Stimulated activated CD8-positive, alpha-beta memory T cell treated with anti-CD3 and anti-CD28 coated beads, Interleukin-4, amount 100 ng/mL, for 24 hours (primary cell): Measurements from ENCODE around the gene EARS2.
"Not testable (repeated sequence)": the region's sequence is repeated elsewhere in the genome, so short reads cannot be mapped to it uniquely, and the experiment has no call there.

Experiments used
- DNase-seq: peaks from one replicate; pipeline ENCODE4 v3.0.0-alpha.2; 2020; ENCODE audit warnings: low read depth

EARS2 gene

GRCh38 chr16:23556881-23557778 lies at the start of gene EARS2, which contains the start of gene UBFD1:
TSS of gene EARS2 (minus strand) at chr16:23557350. CDS start at chr16:23557343, 7 bp downstream.
TSS of gene UBFD1 (plus strand) at chr16:23557727. CDS start at chr16:23557743, 16 bp downstream.
- peak; percentile 98 for DNase-seq

- DNase-seq: no peak
Measured at GRCh38 chr16:23597003-23597756, 40.0 kb upstream of the EARS2 start.

DNA sequence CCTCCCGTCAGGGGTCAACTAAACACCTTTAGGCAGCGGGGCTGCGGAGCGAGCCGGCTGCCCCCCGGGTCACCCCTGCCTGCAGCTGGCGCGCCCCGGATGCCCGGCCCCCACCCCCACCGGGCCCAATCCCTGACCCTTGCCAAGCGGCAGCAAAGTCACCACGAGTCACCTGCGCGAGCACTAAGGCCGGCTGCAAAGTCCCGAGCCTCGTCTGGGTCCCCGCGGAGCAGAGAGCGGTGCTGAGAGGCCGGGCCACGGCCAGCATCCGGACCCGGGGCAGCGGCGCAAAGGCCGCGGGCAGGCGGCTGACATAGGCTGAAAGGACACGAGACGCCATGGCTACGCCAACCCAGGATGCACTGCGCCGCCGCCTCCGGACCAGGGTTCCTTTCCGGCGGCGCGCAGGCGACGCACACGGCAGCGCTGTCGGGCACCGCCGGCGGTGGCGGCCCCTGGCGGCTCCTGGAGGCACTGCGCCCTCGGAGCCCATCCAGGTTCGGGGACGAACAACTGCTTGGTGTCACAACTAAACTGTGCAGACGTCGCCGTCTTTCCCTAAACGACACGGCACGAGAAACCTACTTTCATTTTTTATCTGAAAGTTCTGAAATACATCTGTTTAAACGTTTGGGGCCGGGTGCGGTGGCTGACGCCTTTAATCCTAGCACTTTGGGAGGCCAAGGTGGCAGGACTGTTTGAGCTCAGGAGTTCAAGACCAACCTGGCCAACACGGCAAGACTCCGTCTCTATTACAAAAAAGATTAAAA lies 39.0 kb upstream of the EARS2 start, which contains the start of gene NDUFAB1:
Gene NDUFAB1 (minus strand): TSS at position 366 of the 770 bp plus-strand sequence. CDS start 26 bp downstream, at position 340.
- peak; percentile 88 for DNase-seq

DNA sequence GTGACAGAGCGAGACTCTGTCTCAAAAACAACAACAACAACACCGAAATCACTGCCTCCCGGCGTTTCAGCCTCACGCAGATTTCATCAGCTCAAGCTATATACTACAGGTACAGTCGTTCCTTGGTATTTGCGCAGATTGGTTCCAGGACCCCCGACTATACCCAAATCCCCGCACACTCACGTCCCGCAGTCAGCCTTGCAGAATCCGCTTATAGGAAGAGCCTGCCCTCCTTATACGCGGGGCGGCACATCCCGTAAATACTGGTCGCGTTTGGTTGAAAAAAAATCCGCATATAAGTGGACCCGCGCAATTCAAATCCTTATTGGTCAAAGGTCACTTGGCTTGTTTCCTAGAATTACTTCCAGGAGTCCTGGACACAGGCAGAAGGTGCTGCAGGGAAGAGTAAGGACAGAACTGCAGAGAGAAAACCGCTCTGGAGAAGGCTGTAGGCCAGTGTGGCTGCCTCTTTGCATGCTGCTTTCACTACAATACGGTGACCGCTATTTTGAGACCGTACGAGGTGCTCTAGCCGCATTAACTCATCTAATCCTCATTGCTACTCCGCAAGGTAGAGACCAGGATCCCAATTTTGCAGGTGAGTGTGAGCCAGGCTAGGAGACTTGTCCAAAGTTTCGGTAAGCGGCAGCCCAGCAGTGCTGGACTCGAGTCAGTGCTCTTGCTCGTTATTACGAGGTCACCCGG lies 38.2 kb upstream of the EARS2 start:
- no peak for DNase-seq

- no peak for DNase-seq
Measured at GRCh38 chr16:23594186-23594585, 37.0 kb upstream of the EARS2 start.

GRCh38 chr16:23590181-23590580 lies 33.0 kb upstream of the EARS2 start:
- no peak for DNase-seq

DNA sequence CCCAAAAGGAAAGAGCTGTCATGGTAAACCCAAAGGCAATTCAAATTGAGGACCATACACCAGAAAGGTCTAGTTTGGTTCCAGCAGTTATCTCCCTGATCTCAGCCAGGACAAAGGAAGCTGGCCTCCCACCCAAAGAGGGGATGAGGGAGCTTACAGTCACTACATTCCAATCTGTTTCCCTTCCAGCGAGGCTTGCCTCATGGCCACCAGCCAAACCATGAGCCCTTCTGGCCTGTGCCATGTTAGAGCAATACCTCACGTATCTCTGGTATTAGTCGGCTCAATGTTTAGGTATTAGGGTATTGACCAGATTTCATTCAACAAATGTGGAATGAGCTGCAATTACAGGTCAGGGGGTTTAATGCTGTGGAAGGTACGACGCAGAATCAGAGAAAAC lies 30.6 kb upstream of the EARS2 start:
- DNase-seq: no peak

DNA sequence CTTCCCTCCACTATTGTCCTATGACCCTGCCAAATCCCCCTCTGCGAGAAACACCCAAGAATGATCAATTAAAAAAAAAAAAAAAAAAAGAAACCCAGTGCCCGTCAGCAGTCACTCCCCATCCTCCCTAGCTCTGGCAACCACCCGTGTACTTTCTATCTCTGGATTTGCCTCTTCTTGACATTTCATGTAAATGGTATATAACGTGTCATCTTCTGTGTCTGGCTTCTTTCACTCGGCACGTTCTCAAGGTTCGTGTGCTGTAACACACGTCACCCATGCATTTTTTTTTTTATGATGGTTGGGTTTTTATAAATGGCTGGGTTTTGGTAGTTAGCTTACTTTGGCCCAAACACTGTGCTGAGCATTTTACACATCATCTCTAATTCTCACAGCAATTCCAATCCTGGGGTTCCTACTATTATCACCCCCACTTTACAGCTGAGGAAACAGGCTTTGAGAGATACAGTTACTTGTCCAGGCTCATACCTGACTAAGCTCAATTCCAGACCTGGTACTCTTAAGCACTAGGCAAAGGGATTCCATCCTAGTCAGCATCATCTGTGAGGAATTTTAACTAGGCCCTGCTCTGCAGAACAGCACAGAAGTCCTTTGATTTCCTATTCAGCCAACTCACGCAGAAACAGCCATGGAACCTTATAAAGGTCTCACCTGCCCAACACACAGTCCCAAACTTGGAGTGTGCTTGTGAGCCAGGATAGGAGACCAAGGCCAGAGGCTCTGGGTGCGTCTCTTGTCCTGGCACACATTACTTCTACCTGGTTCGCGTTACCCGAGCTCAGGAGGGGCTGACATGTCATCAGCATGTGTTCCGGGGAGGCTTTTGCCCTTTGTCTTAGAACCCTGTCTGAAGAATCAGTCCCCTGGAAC lies 27.3 kb upstream of the EARS2 start:
- no peak for DNase-seq

DNA sequence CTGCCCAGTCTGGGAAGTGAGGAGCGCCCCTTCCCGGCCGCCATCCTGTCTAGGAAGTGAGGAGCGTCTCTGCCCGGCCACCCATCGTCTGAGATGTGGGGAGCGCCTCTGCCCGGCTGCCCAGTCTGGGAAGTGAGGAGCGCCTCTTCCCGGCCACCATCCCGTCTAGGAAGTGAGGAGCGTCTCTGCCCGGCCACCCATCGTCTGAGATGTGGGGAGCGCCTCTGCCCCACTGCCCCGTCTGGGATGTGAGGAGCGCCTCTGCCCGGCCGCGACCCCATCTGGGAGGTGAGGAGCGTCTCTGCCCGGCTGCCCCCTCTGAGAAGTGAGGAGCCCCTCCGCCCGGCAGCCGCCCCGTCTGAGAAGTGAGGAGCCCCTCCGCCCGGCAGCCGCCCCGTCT lies 26.1 kb upstream of the EARS2 start:
- DNase-seq: not testable (repeated sequence)

GRCh38 chr16:23581764-23582163 lies 24.6 kb upstream of the EARS2 start:
- DNase-seq: no peak

- no peak for DNase-seq
Measured at GRCh38 chr16:23580391-23580790, 23.2 kb upstream of the EARS2 start.

DNA sequence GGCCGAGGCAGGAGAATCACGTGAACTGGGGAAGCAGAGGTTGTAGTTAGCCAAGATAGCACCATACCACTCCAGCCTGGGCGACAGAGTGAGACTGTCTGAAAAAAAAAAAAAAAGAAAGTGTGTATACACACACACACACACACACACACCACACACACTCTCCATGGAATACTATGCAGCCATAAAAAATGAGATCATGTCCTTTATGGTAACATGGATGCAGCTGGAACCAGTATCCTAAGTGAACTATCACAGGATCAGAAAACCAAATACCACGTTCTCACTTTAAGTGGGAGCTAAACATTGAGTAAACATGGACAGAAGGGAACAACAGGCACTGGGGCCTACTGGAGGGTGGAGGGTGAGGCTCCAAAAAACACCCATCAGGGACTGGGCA lies 22.2 kb upstream of the EARS2 start:
- no peak for DNase-seq

DNA sequence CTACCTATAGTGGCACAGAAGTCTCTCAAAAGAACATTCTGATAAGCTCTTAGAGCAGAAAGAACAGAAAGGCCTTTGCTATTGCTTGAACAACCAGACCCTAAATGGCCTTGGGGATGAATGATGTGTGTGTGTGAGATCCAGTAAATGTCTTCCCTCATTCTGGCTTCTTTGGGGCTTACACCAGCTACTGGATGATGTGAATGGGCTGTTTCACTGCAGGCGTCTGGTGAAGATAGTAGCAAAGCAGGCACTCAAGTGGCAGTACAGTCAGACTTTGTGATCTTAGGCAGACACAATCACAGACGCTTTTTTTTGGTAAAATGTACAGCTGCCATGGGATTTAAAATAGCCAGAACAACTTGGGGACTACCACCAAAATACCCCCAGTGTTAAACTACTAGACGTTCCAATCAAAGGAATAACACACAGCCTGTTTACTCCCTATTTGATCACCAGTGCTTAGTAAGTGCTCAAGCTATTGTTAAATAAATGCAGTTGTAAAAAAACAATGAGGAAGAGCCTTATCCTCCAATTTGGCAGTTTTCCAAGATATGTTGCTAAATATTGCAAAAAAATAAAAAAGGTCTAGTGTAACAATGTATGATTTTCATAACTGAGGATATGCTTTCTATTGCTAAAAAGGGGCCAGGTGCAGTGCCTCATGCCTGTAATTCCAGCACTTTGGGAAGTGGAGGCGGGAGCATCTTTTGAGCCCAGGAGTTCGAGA lies 21.1 kb upstream of the EARS2 start:
- no peak for DNase-seq

GRCh38 chr16:23577493-23577892 lies 20.3 kb upstream of the EARS2 start:
- no peak for DNase-seq

- DNase-seq: no peak
Measured at GRCh38 chr16:23575834-23576233, 18.7 kb upstream of the EARS2 start.

DNA sequence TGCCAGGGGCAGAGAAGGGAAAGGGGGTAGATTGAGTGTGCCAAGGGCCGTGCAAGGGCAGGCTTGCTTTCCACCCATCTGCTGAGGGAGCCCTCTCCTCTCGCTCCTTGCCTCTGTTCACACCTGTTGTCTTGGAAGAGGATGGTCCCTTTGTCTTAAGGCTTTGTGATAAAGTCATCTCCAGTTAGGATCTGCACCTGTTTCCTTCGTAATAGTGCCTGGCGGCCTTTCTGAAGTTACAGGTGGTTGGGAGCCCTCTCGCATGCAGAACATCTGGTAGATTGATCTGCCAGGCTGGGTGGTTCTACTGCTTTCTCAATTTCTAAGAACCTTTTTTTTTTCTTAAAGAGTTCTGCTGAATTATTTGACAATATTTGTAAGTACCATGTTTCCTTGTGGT lies 16.7 kb upstream of the EARS2 start:
- DNase-seq: no peak

GRCh38 chr16:23572394-23572793 lies 15.2 kb upstream of the EARS2 start:
- no peak for DNase-seq

GRCh38 chr16:23571895-23572294 lies 14.7 kb upstream of the EARS2 start:
- DNase-seq: no peak

- no peak for DNase-seq
Measured at GRCh38 chr16:23570992-23571632, 14.0 kb upstream of the EARS2 start.
